Measurements from ENCODE around the gene RCAN1.
"Not testable (repeated sequence)": the region's sequence is repeated elsewhere in the genome, so short reads cannot be mapped to it uniquely, and the experiment has no call there.

RCAN1 gene

DNA sequence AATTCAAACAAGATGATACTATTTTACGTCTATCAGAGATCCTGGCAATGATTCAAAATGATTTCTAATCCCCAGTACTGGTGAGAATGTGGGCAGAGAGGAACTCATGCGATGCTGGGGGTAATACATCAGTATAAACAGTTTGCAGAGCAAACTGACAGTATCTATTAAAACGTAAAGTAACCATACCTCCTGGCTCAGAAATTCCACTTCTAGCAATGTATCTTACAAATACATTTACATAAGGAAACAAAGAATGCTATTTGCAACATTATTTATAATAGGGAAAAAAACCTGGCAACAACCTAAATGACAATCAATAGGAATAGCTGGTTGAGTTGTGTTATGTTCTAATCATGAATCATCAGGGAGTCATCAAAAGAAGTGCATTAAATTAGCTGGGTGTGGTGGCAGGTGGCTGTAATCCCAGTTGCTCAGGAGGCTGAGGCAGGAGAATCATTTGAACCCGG is 15.9 kb downstream of the RCAN1 start:
- no peak for DNase-seq

DNA sequence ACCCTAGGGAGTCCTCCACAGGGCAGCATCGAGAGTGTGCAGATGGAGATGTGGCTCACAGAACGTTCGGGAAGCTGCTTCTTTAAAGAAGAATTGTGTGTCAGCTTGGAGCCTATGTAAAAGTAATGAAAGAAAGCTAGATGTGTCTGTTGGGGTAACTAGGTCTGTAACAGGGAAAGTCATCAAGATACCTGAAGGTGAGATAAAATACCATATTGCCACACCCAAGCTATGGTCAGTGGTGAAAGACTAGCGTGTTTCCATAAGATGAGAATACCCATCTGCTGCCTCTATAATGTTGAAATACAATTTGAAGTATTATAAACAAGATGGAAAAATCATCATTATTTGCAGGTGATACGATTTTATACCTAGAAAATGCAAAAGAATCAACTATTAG is 17.5 kb downstream of the RCAN1 start:
- DNase-seq, result no peak

DNA sequence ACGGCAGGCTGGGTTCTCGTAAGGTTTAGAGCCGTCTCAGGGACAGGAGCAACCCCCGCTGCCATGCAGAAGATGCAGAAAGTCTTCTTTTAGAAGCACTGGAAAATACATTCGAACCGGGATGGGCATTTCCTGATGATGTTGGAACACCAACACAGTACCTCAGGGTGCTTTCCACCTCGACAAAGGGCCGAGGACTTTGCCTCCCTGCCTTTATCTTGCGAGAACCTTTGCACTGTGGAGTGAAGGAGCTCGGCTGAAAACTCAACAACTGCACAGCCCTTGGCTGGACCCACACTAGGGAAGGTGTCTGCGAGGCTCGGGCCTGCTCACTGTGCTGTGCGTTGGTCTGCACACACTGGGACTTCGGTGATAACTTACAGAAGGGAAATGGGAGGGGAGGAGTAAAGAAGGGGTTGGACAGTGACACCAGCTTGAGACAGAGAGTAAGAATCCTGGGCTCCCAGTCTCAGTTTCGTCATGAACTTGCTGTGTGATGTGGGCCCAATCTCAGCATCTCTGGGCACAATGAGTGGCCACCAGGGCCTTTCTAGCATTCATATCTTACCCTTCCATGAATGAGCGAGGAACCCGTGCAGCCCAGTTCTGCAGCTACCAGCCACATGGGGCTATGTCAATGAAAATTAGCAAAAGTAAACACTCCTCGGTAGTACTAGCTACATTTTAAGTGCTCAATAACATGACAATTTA is 18.2 kb downstream of the RCAN1 start:
- DNase-seq, result no peak

DNA sequence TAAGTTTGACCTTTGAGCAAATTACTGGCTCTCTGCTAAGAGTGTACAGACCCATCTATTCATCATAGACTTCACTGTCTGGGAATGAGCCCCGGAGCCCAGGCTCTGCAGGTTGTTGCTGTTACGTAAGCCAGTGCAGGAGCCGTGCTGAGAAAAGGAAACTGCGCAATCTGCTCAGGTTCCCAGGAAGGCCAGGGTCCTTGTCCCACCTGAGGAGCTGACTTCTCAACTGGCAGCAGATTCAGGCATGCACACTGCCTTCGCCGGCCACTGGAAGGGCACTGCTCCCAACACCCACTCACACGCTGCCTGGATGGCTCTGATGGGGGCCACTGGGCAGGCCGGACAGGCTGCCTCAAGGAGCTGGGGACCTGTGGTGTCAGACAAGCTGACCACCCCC is 19.5 kb downstream of the RCAN1 start:
- no peak for DNase-seq

DNA sequence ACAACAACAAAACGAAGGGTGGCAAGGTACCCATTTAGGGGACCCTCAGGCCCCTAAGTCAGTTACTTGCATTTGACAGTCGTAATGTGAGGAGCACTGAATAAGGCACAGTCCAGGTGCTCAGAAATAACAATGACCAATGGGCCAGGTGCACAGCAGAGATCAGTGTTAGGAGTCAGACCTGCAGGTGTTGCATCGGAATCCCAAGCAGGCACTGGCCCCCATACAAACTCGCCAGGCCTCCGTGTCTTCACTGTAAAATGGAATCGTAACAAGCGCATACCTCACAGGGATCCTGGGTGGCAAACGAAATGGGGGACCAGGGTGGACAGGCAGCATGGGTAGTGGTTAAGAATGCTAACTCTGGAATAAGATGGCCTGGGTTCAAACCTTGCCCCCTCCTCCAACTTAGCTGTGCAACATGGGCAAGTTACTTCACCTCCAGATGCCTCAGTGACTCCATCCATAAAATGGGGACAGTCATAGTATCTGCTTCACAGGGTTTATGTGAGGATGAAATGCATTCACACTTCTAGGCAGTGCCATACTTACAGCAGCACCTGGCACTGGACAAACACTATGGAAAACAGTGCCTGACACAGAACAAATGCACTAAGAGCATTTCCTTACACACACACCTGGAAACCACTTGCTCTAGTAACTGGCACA is 20.2 kb downstream of the RCAN1 start:
- no peak for DNase-seq

DNA sequence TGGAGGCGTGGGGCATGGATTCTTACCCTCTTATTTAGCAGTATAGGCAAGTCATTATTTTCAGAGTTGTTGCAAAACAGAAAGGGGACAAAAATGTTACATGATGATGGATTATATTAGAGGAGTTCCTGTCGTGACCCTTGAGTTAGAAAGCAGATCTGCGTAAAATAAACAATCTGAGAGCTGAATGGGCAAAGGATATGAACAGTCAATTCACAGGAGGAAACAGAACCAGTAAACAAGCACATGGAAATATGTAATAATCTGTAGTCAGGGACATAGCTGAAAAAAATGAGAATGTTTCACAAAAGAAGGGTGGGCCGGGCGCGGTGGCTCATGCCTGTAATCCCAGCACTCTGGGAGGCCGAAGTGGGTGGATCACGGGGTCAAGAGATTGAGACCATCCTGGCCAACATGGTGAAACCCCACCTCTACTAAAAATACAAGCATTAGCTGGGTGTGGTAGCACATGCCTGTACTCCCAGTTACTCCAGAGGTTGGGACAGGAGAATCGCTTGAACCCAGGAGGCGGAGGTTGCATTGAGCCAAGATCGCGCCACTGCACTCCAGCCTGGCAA is 20.9 kb downstream of the RCAN1 start:
- no peak for DNase-seq

DNA sequence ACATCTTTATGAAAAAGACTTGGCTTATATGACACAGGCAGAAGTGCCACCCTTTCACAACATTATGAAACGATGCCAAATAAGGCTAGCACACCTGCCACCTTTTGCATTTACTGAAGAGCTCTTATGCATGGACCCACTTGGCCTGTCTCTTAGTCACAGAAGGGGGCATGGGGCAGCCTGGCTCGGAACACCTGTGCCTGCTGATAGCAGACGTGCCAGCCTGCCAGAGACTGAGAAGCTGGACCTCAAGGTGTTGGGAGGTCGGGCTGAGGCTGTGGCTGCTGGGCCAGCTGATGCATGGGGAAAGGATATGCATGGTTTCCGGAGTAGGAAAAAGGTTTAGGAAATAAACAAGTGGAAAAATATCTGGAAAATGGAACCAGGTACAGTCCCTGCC is 21.5 kb downstream of the RCAN1 start:
- DNase-seq, result no peak

DNA sequence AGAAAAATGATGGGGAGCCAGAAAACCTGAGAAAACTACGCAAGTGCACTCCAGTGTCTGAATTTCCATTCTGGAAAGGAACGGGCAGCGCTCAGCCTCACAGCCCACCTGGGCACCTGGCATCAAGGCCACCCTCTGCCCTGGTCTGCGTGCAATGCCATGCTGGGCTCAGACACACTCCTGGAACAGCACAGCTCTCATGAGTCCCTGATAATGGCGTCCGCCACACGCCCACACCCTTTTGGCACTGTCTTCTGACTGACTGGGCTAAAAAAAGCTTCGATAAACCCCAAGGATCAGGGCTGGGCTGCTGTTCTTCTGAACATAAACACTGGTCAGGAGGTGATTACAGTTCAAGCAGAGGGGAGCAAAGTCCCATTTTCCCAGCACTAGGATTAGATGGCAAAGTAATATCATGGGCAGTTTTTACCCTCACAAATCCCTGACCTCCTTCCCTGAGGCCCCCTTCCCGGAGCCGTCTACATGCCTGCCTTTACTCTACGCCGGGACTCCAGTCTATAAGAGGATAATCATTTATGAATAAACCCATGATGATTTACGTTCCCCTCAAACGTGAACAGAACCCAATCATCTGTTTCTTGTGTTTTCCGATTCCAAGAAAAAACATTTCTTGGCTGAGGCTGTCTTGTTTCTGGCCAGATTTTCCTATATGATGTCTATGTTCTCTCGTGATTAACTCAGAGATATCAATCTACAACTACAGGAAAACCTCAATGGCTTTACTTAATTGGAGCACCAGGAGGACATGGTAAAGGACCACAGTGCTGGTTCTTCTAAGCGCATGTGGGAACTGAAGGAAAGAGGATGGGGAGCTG is 22.6 kb downstream of the RCAN1 start:
- no peak for DNase-seq

DNA sequence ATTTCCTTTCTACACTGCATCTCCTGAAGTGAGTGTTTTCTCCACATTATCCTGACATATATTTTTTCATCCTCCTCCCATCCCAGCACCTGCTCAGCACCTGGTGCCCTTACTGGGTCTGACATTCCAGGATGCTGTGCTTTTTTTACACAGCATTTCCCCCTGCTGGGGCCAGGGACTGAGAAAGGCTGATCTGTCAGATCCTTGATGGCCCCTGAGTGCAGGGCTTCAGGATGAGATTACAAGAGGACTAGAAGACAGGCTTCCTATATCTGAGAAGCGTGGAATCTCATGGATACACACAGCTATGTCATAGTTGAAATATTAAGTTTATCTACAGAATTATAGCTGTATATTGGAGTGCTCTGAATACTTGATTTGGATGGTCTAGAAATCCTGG is 24.4 kb downstream of the RCAN1 start:
- no peak for DNase-seq

DNA sequence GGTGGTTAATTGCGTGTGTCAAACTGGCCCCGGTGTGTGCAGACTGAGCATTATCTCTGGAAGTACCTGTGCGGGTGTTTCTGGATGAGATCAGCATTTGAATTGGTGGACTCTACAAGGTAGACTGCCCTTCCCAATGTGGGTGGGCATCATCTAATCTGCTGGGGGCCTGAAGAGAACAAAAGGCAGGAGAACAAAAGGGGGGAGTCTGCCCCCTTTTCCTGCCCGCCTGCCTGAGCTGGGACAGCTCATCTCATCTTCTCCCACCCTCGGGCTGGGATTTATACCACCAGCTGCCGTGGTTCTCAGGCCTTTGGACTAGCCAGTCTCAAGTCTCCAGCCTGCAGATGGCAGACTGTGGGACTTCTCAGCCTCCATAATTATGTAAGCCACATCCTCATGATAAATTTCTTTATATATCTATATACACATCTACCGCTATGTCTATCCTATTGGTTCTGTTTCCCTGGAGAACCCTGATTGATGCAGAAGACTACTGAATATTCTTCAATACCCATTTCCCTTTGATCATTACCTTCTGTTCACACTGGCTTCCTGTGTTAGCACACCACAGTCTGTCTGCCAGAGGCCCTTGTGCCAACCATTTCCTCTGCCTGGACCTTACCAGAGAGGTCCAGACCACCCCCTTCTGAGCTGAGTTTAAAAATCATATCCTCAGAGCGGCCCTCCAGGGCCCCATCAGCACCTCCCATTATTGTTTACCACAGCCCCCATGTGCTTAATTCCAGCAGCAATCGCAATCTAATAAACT is 25.2 kb downstream of the RCAN1 start:
- DNase-seq, result no peak

DNA sequence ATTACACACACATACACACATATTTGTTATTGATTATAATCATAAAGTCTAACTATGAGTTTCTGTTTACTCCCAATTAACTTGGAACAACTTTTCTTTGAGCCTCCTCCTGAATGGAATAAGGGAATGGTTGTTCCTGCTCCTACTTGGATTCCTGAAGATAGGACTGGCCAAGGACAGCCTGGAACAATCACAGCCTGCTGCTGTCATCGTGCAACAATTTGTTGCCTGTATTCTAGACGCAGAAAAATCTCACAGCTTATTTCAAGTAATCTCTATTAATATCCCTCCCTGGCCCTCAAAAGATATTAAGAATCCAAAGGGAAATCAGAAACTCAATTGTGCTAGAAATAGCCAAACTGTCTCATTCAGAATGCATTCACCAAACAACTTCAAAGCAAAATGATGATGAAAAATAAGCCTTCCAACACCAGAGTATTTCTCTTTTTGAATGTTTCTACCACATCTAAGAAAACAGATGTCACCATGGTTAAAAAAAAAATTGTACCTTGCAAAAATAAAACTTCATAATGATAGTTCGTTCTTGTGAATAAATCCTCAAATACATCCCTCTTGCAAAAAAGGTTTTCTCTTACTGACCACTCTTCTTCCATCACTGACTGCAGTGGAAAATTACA is 30.9 kb downstream of the RCAN1 start:
- DNase-seq, result no peak

DNA sequence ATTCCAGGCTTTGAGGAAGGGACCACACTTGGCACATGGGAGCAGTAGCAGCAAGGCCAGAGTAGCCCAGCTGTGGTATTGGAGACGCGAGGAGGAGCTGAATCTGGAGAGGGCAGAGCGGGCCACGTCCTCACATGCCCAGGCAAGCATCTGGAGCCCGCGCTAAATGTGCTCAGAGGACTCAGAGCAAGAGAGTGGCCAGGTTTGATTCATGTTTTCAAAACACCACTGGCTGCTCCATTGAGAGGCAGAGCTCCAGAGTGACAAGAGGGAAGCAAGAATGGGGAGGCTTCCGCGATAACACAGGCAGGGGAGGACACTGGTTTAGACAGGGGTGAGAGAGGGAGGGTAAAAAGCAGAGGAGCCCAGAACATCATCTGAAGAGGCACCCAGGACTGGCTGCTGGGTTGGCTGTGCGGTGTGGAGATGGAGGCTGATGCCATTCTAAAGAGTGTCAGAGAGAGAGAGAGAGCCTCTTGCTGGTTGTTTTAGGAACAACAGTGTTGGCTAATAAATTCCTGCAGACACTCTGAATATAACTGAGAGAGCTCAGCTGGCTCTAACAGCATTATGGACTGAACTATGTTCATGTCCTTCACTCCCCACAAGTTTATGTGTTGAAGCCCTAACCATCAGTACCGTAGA is 32.3 kb downstream of the RCAN1 start:
- peak in 1 of 2 donors; percentile 4 for DNase-seq

DNA sequence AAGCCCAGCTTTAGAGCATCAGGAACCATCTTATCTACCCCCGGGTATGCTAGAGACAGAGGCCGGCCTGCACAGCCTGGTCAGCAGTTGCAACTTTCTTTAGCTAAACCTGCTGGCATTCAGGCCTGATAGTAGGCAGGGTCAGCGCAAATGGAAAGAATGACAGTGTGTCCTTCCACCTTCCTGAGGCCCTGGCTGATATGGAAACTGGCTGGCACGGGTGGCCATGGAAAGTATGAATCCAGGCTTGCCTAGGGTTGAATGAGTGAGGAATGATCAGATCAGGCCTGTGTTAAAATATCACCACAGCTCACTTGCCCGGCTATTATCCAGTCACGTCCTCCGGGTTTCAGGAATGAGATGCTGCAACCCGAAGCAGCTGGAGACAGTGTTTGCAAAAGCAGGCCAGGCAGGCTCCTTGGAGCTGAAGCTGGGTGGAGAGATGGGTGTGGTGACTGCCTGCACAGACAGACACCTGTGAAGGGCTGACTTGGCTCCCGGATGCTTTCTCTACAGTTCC is 34.7 kb downstream of the RCAN1 start:
- DNase-seq, result no peak

DNA sequence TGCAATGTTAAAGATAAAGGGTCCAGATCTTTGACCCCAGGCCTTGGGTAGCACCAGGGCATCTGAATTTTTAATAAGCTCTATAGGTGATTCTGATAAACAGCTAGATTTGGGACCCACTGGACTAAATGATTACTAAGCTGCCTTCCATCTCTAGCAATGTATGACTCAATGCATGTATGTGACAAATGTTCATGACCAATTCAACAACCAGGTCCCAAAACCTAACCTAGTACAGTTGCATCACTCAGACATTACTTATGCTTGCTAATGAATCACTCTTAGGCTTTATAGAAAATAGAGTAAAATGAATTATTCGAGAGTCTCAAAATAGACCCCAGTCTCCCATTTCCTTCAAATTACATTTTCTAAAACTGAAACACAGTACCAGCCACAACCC is 35.5 kb downstream of the RCAN1 start:
- no peak for DNase-seq

DNA sequence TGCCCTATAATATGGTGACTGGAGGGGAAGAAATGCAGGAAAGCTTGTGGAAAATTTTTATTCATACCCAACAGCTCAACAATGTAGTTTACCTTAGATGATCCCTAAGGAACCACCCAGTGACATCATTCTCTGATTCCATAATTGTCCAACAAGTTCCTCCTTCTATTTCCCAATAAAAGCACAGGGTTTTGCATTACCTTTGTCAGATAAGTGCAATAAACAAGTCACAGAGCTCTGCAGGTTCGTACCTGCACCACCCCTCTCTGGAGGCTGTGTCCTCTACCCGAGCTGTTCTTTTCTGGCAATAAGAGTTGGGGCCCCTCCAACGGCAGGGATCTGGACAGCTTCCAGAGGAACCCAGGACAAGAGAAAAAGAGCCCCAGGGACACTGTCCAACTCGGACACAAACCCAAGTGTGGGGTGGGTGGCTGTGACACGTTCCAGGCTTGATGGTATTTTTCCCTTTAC is 38.8 kb downstream of the RCAN1 start:
- no peak for DNase-seq

DNA sequence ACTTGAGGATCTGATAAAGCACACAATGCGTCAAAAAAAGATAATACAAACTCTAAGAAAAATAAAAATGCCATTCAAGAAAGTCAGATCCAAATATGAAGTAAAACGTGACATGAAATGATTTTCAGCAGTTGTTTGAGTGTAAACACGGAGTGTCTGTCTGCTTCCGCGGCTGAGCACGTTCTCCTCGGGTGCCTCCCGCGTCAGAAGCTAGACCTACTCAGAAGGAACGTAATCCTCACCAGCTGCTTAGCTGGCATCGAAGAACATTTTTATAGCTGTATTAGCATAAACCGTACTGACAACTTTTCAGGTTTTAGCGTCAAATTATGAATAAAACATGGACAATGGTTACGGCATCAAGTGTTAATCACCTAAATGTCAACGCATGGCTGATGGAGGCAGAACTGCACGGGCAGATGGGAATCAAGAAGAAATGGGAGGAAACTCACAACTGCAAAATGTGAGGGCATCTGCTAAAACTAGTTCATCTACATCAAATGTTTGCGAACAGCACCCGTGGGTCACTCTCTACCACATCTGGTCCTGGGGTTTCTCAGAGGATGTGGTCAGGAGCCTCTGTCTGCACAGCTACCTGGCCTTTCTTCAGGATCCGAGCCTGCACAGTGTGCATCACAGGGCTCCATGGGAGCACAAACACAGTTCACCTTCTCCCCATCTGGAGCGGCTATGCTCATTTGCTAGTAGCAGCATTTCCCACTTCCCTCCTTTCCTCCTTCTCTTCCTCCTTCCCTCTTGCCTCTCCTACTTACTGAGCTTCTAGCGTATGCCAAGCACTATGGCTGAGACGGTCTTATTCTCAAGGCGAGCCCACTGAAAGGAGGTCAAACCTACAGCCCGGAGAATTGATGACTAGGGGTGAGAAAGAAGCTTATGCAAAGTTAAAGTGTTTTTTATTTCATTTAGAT is 40.0 kb downstream of the RCAN1 start:
- no peak for DNase-seq

DNA sequence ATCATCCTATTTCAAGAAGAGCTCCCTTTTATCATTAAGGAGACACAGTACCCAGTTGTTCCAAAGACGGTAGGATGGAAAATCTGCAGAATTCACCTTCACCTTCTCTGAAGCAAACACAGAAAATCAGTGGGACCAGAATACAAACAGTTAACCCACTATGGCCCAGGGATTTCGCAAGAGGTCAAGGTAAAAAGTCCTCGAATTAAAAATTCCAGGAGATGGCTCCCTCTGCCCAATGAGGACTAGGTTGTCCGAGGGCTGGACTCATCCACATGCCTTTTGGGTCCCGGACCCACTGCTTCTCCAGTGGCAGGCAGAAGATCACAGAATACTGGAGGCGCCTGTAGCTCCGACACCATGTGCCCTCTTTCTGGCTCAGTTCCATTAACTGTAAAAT is 42.9 kb downstream of the RCAN1 start:
- no peak for DNase-seq

DNA sequence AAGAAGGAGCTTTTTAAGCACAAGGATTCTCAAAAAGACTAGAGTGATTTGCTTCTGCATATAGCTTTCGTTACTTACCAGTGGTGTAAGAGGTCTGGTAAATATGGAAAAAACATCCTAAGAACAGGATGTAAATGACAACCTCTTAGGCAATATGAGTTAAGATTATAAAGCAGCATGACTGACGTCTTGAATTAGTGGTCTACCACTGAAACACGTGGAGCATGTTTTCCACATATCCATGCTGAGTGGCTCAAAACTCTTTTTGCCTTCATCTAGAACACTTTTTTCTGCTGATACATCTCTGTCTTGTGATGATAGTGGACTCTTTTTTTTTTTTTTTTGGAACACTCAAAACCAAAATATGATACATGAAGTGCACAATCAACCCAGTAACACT is 44.6 kb downstream of the RCAN1 start:
- no peak for DNase-seq

DNA sequence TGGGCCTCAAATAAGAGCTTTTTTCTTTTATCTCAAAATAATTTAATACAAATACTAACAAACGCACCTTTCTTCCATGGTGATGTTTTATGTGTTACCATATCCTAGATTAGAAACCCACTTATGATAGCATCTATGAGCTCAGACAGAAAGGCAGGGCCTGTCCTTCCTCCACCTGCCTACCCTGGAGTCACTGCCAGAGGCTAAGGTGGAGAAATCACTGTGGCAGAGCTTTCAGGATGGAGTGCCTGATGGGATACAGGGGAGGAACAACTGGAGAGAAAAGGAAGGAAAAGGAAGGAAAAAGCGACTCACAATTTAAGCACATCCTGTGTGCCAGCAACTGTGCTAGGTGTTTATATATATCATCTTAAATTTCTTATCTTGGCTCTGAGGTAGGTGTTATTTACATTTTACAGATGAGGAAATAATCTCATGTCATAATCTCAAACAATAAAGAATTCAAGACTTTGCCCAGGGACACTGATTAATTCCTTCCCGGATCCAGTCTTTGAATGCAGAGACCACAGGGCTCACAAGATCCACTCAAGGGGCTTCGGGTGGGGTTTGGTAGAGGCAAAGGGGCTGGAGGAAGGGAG is 45.4 kb downstream of the RCAN1 start:
- no peak for DNase-seq

DNA sequence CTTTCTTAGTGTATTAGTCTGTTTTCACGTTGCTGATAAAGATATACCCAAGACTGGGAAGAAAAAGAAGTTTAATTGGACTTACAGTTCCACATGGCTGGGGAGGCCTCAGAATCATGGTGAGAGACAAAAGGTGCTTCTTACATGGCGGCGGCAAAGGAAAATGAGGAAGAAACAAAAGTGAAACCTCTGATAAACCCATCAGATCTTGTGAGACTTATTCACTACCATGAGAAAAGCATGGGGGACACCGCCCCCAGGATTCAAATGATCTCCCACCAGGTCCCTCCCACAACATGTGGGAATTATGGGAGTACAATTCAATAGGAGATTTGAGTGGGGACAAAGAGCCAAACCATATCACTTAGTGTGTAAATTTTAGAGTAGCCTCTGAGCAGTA is 46.1 kb downstream of the RCAN1 start:
- not testable (repeated sequence) for DNase-seq

Measured in CD4-positive, alpha-beta T cell treated with Interleukin-1 beta for 1 hour (primary cell).